ENCODE measurements around the gene THADA.

The THADA gene

DNA sequence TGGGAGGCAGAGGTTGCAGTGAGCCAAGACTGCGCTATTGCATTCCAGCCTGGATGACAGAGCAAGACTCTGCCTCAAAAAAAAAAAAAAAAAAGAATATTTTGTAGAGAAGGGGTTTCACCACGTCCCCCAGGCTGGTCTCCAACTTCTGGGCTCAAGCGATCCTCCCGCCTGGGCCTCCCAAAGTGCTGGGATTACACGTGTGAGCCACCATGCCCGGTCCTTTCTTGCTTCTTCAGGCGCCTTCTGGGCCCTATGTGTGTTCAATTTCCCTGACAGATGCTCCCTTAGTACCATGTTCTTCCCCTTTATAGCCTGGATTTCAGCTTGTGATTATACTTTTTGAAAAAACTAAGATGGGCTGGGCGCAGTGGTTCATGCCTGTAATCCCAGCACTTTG is 379.2 kb downstream of the THADA start:
- WGBS (ENCODE audit: insufficient coverage) = 94% methylated on average over 7 of the region's 8 CpGs
- CTCF ChIA-PET = interaction anchor here (1.3 to 13.6 kb wide), 4 partner anchors 37 to 86 kb away, joined by 3 to 178 read pairs (median 9); no protein-coding TSS in a partner anchor
- no peaks in the 10 kb centered on the region for H3K9me3 ChIP-seq (ENCODE audit: control extremely low read depth in 1 of 5, control insufficient read depth in 4 of 5, insufficient read depth in 2 of 5, low read depth in 1 of 5, low read length in 4 of 5)
- no peak overlapping the region for H3K27ac ChIP-seq (ENCODE audit: insufficient read depth in 1 of 2, low read depth in 1 of 2, low read length in 2 of 2, poor library complexity in 1 of 2, severe bottlenecking in 2 of 2)
- POLR2A ChIA-PET = interaction anchor here (1.2 kb wide), 1 partner anchor 11 kb away, joined by 4 read pairs; no protein-coding TSS in a partner anchor
- no peak overlapping the region for H3K4me3 ChIP-seq (ENCODE audit: control insufficient read depth in 1 of 7, extremely low read depth in 1 of 7, insufficient read depth in 4 of 7, low read depth in 2 of 7, low read length in 6 of 7)
- peaks cover 27 to 84% (median 65%) of the 10 kb centered on the region in 4 experiments for H3K4me1 ChIP-seq (ENCODE audit: control extremely low read depth in 1 of 4, control insufficient read depth in 4 of 4, insufficient read depth in 4 of 4, low read length in 3 of 4)
- no peak for DNase-seq
- H3K27me3 ChIP-seq (replicated peaks in 2 of 5; ENCODE audit: control insufficient read depth in 4 of 5, insufficient read depth in 5 of 5, low read length in 4 of 5) = no peaks in the 10 kb centered on the region
- H3K36me3 ChIP-seq (ENCODE audit: control insufficient read depth in 4 of 4, insufficient read depth in 4 of 4, low read length in 3 of 4) = peaks cover 0 to 5% (median 2%) of the 10 kb centered on the region in 4 experiments

DNA sequence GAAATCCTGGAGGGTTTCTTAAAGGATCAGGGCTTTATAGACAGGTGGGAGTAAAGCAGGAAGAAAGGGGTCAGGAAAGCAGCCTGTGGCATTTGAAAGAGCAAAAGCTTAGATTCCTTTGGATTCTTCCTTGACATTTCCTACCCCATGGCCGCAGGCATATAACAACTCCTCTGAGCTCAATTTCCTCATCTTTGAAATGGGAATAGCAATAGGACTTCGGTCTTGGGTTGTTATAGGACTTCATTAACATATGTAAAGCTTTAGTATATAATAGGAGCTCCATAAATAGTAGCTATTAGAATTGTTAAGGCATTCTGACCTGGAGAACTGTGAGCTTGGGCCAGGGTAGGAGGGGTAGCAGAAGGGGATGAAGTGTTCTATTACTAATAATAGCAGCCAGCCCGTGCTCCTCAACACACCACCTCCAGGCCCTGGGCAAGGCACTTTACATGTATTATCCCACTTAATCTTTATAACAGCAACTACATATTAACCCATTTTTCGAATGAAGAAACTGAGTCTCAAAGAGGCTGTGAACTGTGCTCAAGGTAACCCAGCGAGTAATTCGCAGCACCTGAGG is 380.1 kb downstream of the THADA start:
- POLR2A ChIA-PET = interaction anchor here (1.0 kb wide), 1 partner anchor 241 kb away, joined by 3 read pairs; no protein-coding TSS in a partner anchor
- 98% methylated on average over 4 of the region's 6 CpGs for WGBS (ENCODE audit: insufficient coverage)
- no peaks in the 10 kb centered on the region for H3K27me3 ChIP-seq (replicated peaks in 2 of 5; ENCODE audit: control insufficient read depth in 4 of 5, insufficient read depth in 5 of 5, low read length in 4 of 5)
- no peaks in the 10 kb centered on the region for H3K9me3 ChIP-seq (ENCODE audit: control extremely low read depth in 1 of 5, control insufficient read depth in 4 of 5, insufficient read depth in 2 of 5, low read depth in 1 of 5, low read length in 4 of 5)
- CTCF ChIA-PET = interaction anchor here (0.8 to 5.3 kb wide), 7 partner anchors 13 to 325 kb away, joined by 3 to 23 read pairs (median 7); no protein-coding TSS in a partner anchor
- DNase-seq = no peak
- H3K4me1 ChIP-seq (ENCODE audit: control extremely low read depth in 1 of 4, control insufficient read depth in 4 of 4, insufficient read depth in 4 of 4, low read length in 3 of 4) = peaks cover 30 to 84% (median 65%) of the 10 kb centered on the region in 4 experiments
- H3K36me3 ChIP-seq (ENCODE audit: control insufficient read depth in 4 of 4, insufficient read depth in 4 of 4, low read length in 3 of 4) = no peaks in the 10 kb centered on the region
- H3K4me3 ChIP-seq (ENCODE audit: control insufficient read depth in 1 of 7, extremely low read depth in 1 of 7, insufficient read depth in 4 of 7, low read depth in 2 of 7, low read length in 6 of 7) = no peak overlapping the region
- H3K27ac ChIP-seq (ENCODE audit: insufficient read depth in 1 of 2, low read depth in 1 of 2, low read length in 2 of 2, poor library complexity in 1 of 2, severe bottlenecking in 2 of 2) = peak overlapping the region in 1 of 2 experiments; percentile 34

DNA sequence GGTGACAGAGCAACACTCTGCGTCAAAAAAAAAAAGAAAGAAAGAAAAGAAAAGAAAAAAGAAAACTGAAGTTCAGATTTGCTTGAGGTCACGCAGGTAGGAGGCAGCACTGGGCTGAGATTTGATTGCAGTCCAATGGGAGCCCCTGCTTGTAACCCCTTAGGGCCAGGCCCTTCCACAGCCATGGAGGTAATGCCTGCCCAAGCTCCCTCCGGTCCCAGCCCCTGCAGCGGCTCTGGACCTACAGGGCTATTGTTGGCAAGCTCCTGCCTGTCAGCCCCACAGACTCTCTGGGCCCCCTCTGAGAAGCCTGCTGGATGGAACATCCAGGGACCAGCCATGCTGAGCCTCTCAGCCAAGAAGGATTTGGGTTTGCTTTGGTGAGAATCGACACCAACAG is 381.6 kb downstream of the THADA start:
- no peak overlapping the region for H3K27ac ChIP-seq (ENCODE audit: insufficient read depth in 1 of 2, low read depth in 1 of 2, low read length in 2 of 2, poor library complexity in 1 of 2, severe bottlenecking in 2 of 2)
- 100% methylated on average over 5 of the region's 5 CpGs for WGBS (ENCODE audit: insufficient coverage)
- POLR2A ChIA-PET = no interaction called here
- no peak overlapping the region for H3K4me3 ChIP-seq (ENCODE audit: control insufficient read depth in 1 of 7, extremely low read depth in 1 of 7, insufficient read depth in 4 of 7, low read depth in 2 of 7, low read length in 6 of 7)
- no peaks in the 10 kb centered on the region for H3K9me3 ChIP-seq (ENCODE audit: control extremely low read depth in 1 of 5, control insufficient read depth in 4 of 5, insufficient read depth in 2 of 5, low read depth in 1 of 5, low read length in 4 of 5)
- no peaks in the 10 kb centered on the region for H3K36me3 ChIP-seq (ENCODE audit: control insufficient read depth in 4 of 4, insufficient read depth in 4 of 4, low read length in 3 of 4)
- no peak for DNase-seq
- CTCF ChIA-PET = interaction anchor here (0.6 to 5.3 kb wide), 6 partner anchors 11 to 267 kb away, joined by 3 to 23 read pairs (median 5); no protein-coding TSS in a partner anchor
- H3K27me3 ChIP-seq (replicated peaks in 2 of 5; ENCODE audit: control insufficient read depth in 4 of 5, insufficient read depth in 5 of 5, low read length in 4 of 5) = no peaks in the 10 kb centered on the region
- H3K4me1 ChIP-seq (ENCODE audit: control extremely low read depth in 1 of 4, control insufficient read depth in 4 of 4, insufficient read depth in 4 of 4, low read length in 3 of 4) = peaks cover 22 to 88% (median 62%) of the 10 kb centered on the region in 4 experiments

DNA sequence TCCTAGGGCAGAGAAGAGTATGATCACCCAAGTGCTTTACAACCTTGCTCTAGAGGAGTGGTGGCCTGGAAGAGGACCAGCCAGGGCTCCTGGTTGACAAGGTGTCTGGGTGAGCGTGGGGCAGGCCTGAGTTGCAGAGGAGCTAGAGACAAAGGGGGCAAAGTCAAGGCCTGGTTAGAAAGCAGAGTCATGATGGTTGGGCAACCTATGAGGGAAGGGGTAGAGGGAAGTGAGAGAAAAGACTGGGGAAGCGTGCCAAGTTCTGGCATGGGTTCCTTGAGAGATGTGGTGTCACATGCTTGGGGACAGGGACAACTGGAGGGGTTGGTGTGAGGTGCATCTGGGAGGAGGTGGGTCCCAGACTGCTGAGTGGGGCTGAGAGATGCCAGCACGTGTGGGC is 382.9 kb downstream of the THADA start:
- Histone ChIP-seq H3K27ac (ENCODE audit: insufficient read depth in 1 of 2, low read depth in 1 of 2, low read length in 2 of 2, poor library complexity in 1 of 2, severe bottlenecking in 2 of 2) (peak overlapping the region in 1 of 2 experiments; percentile 71), H3K36me3 (ENCODE audit: control insufficient read depth in 4 of 4, insufficient read depth in 4 of 4, low read length in 3 of 4) (no peaks in the 10 kb centered on the region), H3K27me3 (replicated peaks in 2 of 5; ENCODE audit: control insufficient read depth in 4 of 5, insufficient read depth in 5 of 5, low read length in 4 of 5) (no peaks in the 10 kb centered on the region), H3K4me1 (ENCODE audit: control extremely low read depth in 1 of 4, control insufficient read depth in 4 of 4, insufficient read depth in 4 of 4, low read length in 3 of 4) (peaks cover 18 to 85% (median 55%) of the 10 kb centered on the region in 4 experiments), H3K9me3 (ENCODE audit: control extremely low read depth in 1 of 5, control insufficient read depth in 4 of 5, insufficient read depth in 2 of 5, low read depth in 1 of 5, low read length in 4 of 5) (no peaks in the 10 kb centered on the region), H3K4me3 (ENCODE audit: control insufficient read depth in 1 of 7, extremely low read depth in 1 of 7, insufficient read depth in 4 of 7, low read depth in 2 of 7, low read length in 6 of 7) (peak overlapping the region in 1 of 7 experiments; percentile 46)
- CTCF ChIA-PET = interaction anchor here (0.7 to 5.3 kb wide), 11 partner anchors 9 to 300 kb away, joined by 3 to 23 read pairs (median 4); partner anchors contain the start of gene ZFP36L2
- POLR2A ChIA-PET = interaction anchor here (1.1 kb wide), 1 partner anchor 9 kb away, joined by 7 read pairs; no protein-coding TSS in a partner anchor
- DNase-seq = peak; percentile 83 to 94 (median 93)
- 10% methylated on average over 3 of the region's 3 CpGs for WGBS (ENCODE audit: insufficient coverage)

DNA sequence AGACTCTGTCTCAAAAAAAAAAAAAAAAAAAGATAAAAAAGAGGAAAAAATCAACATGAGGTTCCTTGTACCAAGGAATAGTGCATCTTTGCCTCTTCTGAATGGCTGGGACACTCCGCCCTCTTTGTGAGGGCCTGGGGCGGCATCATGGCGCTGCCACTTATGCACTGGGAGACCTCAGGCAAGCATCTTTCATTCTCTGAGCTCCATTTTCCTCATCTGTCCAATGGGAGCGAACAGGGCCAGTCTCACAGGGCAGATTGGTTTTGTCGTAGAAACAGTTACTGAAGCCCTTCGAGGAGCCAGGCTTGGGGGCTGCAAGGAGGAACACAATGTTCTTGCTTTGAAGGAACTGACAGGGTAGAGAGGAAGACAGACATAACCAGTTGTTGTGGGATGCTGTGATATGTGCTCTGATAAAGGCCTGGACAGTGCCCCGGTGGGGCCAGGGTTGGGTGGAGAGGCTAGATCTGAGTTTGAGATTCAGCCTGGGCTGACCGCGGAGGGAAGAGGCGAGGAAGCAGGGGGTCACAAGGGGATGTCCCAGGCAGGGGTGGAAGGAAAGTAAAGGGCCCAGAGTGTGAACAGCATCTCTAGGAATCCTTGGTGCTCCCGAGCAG is 383.5 kb downstream of the THADA start:
- Histone ChIP-seq H3K27me3 (replicated peaks in 2 of 5; ENCODE audit: control insufficient read depth in 4 of 5, insufficient read depth in 5 of 5, low read length in 4 of 5) (no peaks in the 10 kb centered on the region), H3K4me3 (ENCODE audit: control insufficient read depth in 1 of 7, extremely low read depth in 1 of 7, insufficient read depth in 4 of 7, low read depth in 2 of 7, low read length in 6 of 7) (peak overlapping the region in 1 of 7 experiments; percentile 46), H3K4me1 (ENCODE audit: control extremely low read depth in 1 of 4, control insufficient read depth in 4 of 4, insufficient read depth in 4 of 4, low read length in 3 of 4) (peaks cover 18 to 85% (median 55%) of the 10 kb centered on the region in 4 experiments), H3K9me3 (ENCODE audit: control extremely low read depth in 1 of 5, control insufficient read depth in 4 of 5, insufficient read depth in 2 of 5, low read depth in 1 of 5, low read length in 4 of 5) (no peaks in the 10 kb centered on the region), H3K27ac (ENCODE audit: insufficient read depth in 1 of 2, low read depth in 1 of 2, low read length in 2 of 2, poor library complexity in 1 of 2, severe bottlenecking in 2 of 2) (peak overlapping the region in 1 of 2 experiments; percentile 71), H3K36me3 (ENCODE audit: control insufficient read depth in 4 of 4, insufficient read depth in 4 of 4, low read length in 3 of 4) (no peaks in the 10 kb centered on the region)
- 54% methylated on average over 8 of the region's 11 CpGs for WGBS (ENCODE audit: insufficient coverage)
- POLR2A ChIA-PET = no interaction called here
- peak in 2 of 3 donors; percentile 46 to 56 for DNase-seq
- CTCF ChIA-PET = interaction anchor here (0.8 to 5.3 kb wide), 7 partner anchors 9 to 244 kb away, joined by 3 to 23 read pairs (median 4); partner anchors contain the start of gene ZFP36L2

DNA sequence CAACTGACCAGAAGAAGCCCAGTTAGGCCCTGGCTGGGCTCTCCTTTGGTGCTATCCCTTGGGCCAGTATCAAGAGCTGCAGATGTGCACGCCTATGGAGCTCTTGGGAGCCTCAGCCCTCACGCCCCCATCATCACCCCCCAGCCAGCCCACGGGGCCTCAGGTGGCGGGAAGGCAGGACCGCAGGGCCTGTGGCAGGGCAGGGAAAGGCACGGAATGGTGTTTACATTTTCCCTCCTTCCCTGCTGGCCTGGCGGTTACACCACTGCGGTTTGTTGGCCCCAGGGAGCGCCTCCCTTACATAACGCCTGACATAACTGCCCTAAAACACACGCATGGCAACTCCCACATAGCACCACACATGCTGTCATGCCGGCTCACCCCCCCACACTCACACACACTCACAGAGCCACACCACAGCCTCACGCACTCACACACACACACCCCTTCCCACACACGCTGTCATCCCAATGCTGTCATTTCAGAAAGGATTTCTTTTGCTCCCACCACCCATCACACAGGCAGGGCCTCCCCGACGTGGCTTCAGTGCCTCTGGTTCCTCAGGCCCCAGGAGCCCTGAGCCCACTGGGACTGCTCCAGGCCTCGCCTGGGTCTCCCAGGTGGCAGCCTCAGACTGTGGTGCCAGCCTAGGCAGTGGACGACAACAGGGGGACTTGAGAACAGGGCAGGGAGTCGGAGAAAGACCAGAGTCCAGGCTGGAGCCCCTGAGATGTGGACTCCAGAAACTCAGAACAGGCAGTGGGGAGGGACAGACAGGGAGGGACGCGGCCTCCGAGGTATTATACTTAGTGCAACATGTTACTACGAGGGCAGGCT is 385.2 kb downstream of the THADA start:
- Histone ChIP-seq H3K27ac (ENCODE audit: insufficient read depth in 1 of 2, low read depth in 1 of 2, low read length in 2 of 2, poor library complexity in 1 of 2, severe bottlenecking in 2 of 2) (peak overlapping the region; percentile 59 to 69), H3K4me1 (ENCODE audit: control extremely low read depth in 1 of 4, control insufficient read depth in 4 of 4, insufficient read depth in 4 of 4, low read length in 3 of 4) (peaks cover 18 to 83% (median 57%) of the 10 kb centered on the region in 4 experiments), H3K36me3 (ENCODE audit: control insufficient read depth in 4 of 4, insufficient read depth in 4 of 4, low read length in 3 of 4) (no peaks in the 10 kb centered on the region), H3K4me3 (ENCODE audit: control insufficient read depth in 1 of 7, extremely low read depth in 1 of 7, insufficient read depth in 4 of 7, low read depth in 2 of 7, low read length in 6 of 7) (peak overlapping the region in 1 of 7 experiments; percentile 16), H3K27me3 (replicated peaks in 2 of 5; ENCODE audit: control insufficient read depth in 4 of 5, insufficient read depth in 5 of 5, low read length in 4 of 5) (no peaks in the 10 kb centered on the region), H3K9me3 (ENCODE audit: control extremely low read depth in 1 of 5, control insufficient read depth in 4 of 5, insufficient read depth in 2 of 5, low read depth in 1 of 5, low read length in 4 of 5) (no peaks in the 10 kb centered on the region)
- 35% methylated on average over 22 of the region's 23 CpGs for WGBS (ENCODE audit: insufficient coverage)
- POLR2A ChIA-PET = interaction anchor here (1.3 kb wide), 1 partner anchor 36 kb away, joined by 4 read pairs; no protein-coding TSS in a partner anchor
- peak; percentile 83 to 95 (median 94) for DNase-seq
- CTCF ChIA-PET = interaction anchor here (0.6 to 5.3 kb wide), 11 partner anchors 8 to 274 kb away, joined by 3 to 23 read pairs (median 3); no protein-coding TSS in a partner anchor

Data from common myeloid progenitor, CD34-positive (primary cell).